ENCODE measurements around the gene HNF4A. TPM values are rescaled to one million over a fixed set of nuclear protein-coding genes. Genes with fewer than 3 reads are reported as not detected.

Gene HNF4A
- total RNA-seq, 1 donor from 2014 or later = not detected

GRCh38 chr20:44426879-44427790 is 71.6 kb downstream of the HNF4A start:
- H3K4me1 Mint-ChIP-seq = no peaks in the 10 kb centered on the region
- DNase-seq (no peak), ATAC-seq (ENCODE audit: low read depth) (no peak)
- peaks cover 6% of the 10 kb centered on the region for H3K27me3 Mint-ChIP-seq
- H3K4me3 Mint-ChIP-seq = no peak overlapping the region
- no peaks in the 10 kb centered on the region for H3K9me3 Mint-ChIP-seq
- CTCF ChIA-PET = no interaction called here
- TF ChIP-seq CTCF (IDR thresholded peaks at IDR 0.05) = no peak
- no peak overlapping the region for H3K27ac Mint-ChIP-seq
- POLR2A ChIA-PET = no interaction called here
- H3K36me3 Mint-ChIP-seq (ENCODE audit: low read depth) = no peaks in the 10 kb centered on the region
- intact Hi-C loops (cut with micrococcal nuclease) = no loop called here

GRCh38 chr20:44427804-44428173 is 72.3 kb downstream of the HNF4A start:
- Mint-ChIP-seq H3K4me1 (no peaks in the 10 kb centered on the region), H3K36me3 (ENCODE audit: low read depth) (no peaks in the 10 kb centered on the region), H3K4me3 (no peak overlapping the region), H3K9me3 (no peaks in the 10 kb centered on the region), H3K27me3 (peaks cover 6% of the 10 kb centered on the region), H3K27ac (no peak overlapping the region)
- ChIA-PET POLR2A (no interaction called here), CTCF (no interaction called here)
- ATAC-seq (ENCODE audit: low read depth) (no peak), DNase-seq (no peak)
- TF ChIP-seq CTCF (IDR thresholded peaks at IDR 0.05) = no peak
- intact Hi-C loops (cut with micrococcal nuclease) = no loop called here

- TF ChIP-seq CTCF (IDR thresholded peaks at IDR 0.05) = no peak
- CTCF ChIA-PET = no interaction called here
- DNase-seq (no peak), ATAC-seq (ENCODE audit: low read depth) (no peak)
- peaks cover 6% of the 10 kb centered on the region for H3K27me3 Mint-ChIP-seq
- no peaks in the 10 kb centered on the region for H3K4me1 Mint-ChIP-seq
- no peaks in the 10 kb centered on the region for H3K9me3 Mint-ChIP-seq
- H3K27ac Mint-ChIP-seq = no peak overlapping the region
- POLR2A ChIA-PET = no interaction called here
- intact Hi-C loops (cut with micrococcal nuclease) = no loop called here
- H3K4me3 Mint-ChIP-seq = no peak overlapping the region
- H3K36me3 Mint-ChIP-seq (ENCODE audit: low read depth) = no peaks in the 10 kb centered on the region
These were observed 72.9 kb downstream of the HNF4A start for GRCh38 chr20:44428174-44429016.

GRCh38 chr20:44429017-44429339 is 73.5 kb downstream of the HNF4A start:
- H3K4me1 Mint-ChIP-seq = no peaks in the 10 kb centered on the region
- CTCF ChIA-PET = no interaction called here
- no peak overlapping the region for H3K4me3 Mint-ChIP-seq
- DNase-seq (no peak), ATAC-seq (ENCODE audit: low read depth) (no peak)
- no peaks in the 10 kb centered on the region for H3K36me3 Mint-ChIP-seq (ENCODE audit: low read depth)
- POLR2A ChIA-PET = no interaction called here
- intact Hi-C loops (cut with micrococcal nuclease) = no loop called here
- TF ChIP-seq CTCF (IDR thresholded peaks at IDR 0.05) = no peak
- H3K27me3 Mint-ChIP-seq = peaks cover 1% of the 10 kb centered on the region
- H3K9me3 Mint-ChIP-seq = no peaks in the 10 kb centered on the region
- H3K27ac Mint-ChIP-seq = no peak overlapping the region
